BLaER1 treated with 17β-estradiol and CSF1 and Interleukin-3, amounts not matched to agents 10 nM and 100 nM (cell line): Measurements from ENCODE around the gene KHNYN.

Experiments
- H3K27ac ChIP-seq, 11 experiments: shearing (Covaris generic); formaldehyde crosslinking; 2 replicates each; pipeline ENCODE4 v1.8.1; 2022
- H3K27me3 ChIP-seq, 11 experiments: shearing (Covaris generic); formaldehyde crosslinking; 2 replicates each; pipeline ENCODE4 v1.8.1; 2022
- H3K36me3 ChIP-seq, 11 experiments: shearing (Covaris generic); formaldehyde crosslinking; 2 replicates each; pipeline ENCODE4 v1.8.1; 2022
- H3K4me1 ChIP-seq, 10 experiments: shearing (Covaris generic); formaldehyde crosslinking; 2 replicates each; pipeline ENCODE4 v1.8.1; 2022
- H3K4me2 ChIP-seq, 11 experiments: shearing (Covaris generic); formaldehyde crosslinking; 2 replicates each; pipeline ENCODE4 v1.8.1; 2022
- H3K4me3 ChIP-seq, 10 experiments: shearing (Covaris generic); formaldehyde crosslinking; 2 replicates each; pipeline ENCODE4 v1.8.1; 2022
- H3K9ac ChIP-seq, 11 experiments: shearing (Covaris generic); formaldehyde crosslinking; 2 replicates each; pipeline ENCODE4 v1.8.1; 2022
- H3K9me3 ChIP-seq, 11 experiments: shearing (Covaris generic); formaldehyde crosslinking; replicated peaks in 1 of 11; 2 replicates each; pipeline ENCODE4 v1.8.1; 2022
- H4K20me1 ChIP-seq, 11 experiments: shearing (Covaris generic); formaldehyde crosslinking; 2 replicates each; pipeline ENCODE4 v1.8.1; 2022
- Cebpa-rat ChIP-seq, 11 experiments: shearing (Covaris generic); IDR thresholded peaks; 2 replicates each; pipeline ENCODE4 v1.8.1; 2022

Gene KHNYN

DNA sequence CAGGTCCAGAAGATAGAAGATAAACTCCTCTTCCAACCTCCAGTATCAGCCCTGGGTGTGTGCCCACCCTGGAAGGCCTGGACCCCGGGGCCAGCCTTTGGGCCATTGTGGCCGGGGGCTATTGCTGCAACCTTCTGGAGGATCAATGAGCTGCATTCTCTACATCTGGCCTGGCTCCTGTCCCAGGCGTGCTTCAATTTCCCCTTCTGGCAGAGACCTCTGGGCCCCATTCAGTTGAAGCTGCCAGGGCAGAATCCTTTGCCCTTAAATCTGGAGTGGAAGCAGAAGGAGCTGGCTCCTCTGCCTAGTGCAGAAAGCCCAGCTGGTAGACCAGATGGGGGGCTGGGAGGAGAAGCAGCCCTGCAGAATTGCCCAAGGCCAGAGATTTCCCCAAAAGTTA, 21.0 kb upstream of the KHNYN start:
- peak overlapping the region in 10 of 11 experiments; percentile 9 to 88 (median 70); a peak in 19 of 22 replicates for H3K4me2 ChIP-seq
- no peak overlapping the region; a peak in 2 of 20 replicates for H3K4me3 ChIP-seq
- peak overlapping the region in 3 of 11 experiments; percentile 9 to 32 (median 11); a peak in 1 of 22 replicates for H3K9ac ChIP-seq
- no peak for TF ChIP-seq Cebpa-rat (IDR thresholded peaks at IDR 0.05)
- H3K27ac ChIP-seq = peak overlapping the region in 1 of 11 experiments; percentile 5; a peak in 2 of 22 replicates
- peaks cover 0 to 9% (median 0%) of the 10 kb centered on the region in 11 experiments; a peak in 2 of 22 replicates for H4K20me1 ChIP-seq
- H3K9me3 ChIP-seq = no peaks in the 10 kb centered on the region
- peaks cover 0 to 72% (median 55%) of the 10 kb centered on the region in 10 experiments; a peak in 19 of 20 replicates for H3K4me1 ChIP-seq
- H3K27me3 ChIP-seq = no peaks in the 10 kb centered on the region
- peaks cover 0 to 80% (median 32%) of the 10 kb centered on the region in 11 experiments; a peak in 19 of 22 replicates for H3K36me3 ChIP-seq

GRCh38 chr14:24409192-24409591, 20.6 kb upstream of the KHNYN start:
- Histone ChIP-seq H3K4me2 (peak overlapping the region in 9 of 11 experiments; percentile 37 to 88 (median 71); a peak in 18 of 22 replicates), H3K4me1 (peaks cover 0 to 68% (median 53%) of the 10 kb centered on the region in 10 experiments; a peak in 18 of 20 replicates), H3K4me3 (peak overlapping the region in 1 of 10 experiments; percentile 30; a peak in 2 of 20 replicates), H4K20me1 (peaks cover 0 to 9% (median 0%) of the 10 kb centered on the region in 11 experiments; a peak in 2 of 22 replicates), H3K27ac (peak overlapping the region in 1 of 11 experiments; percentile 5; a peak in 1 of 22 replicates), H3K36me3 (peaks cover 0 to 84% (median 36%) of the 10 kb centered on the region in 11 experiments; a peak in 19 of 22 replicates), H3K27me3 (no peaks in the 10 kb centered on the region), H3K9ac (peak overlapping the region in 3 of 11 experiments; percentile 9 to 32 (median 11); a peak in 1 of 22 replicates), H3K9me3 (no peaks in the 10 kb centered on the region)
- TF ChIP-seq Cebpa-rat (IDR thresholded peaks at IDR 0.05) = no peak

DNA sequence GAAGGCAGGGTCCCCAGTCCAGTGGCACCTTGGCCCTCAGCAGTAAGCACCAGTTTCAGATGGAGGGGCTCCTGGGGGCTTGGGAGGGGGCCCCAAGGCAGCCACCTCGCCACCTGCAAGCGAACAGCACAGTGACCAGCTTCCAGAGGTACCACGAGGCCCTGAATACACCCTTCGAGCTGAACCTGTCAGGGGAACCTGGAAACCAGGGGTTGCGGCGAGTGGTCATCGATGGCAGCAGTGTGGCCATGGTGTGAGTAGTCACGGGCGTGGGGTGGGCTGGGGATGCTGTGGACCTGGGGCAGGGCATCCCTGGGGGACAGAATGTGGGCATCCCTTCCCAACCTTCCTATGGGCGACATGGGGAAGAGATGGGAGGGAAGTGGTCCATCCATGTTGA, 19.8 kb upstream of the KHNYN start:
- no peaks in the 10 kb centered on the region for H3K9me3 ChIP-seq
- no peak for TF ChIP-seq Cebpa-rat (IDR thresholded peaks at IDR 0.05)
- H3K27ac ChIP-seq = no peak overlapping the region
- H3K27me3 ChIP-seq = no peaks in the 10 kb centered on the region
- H3K4me3 ChIP-seq = no peak overlapping the region
- peaks cover 0 to 84% (median 43%) of the 10 kb centered on the region in 11 experiments; a peak in 19 of 22 replicates for H3K36me3 ChIP-seq
- peak overlapping the region in 8 of 11 experiments; percentile 44 to 88 (median 74); a peak in 15 of 22 replicates for H3K4me2 ChIP-seq
- H3K4me1 ChIP-seq = peaks cover 0 to 63% (median 49%) of the 10 kb centered on the region in 10 experiments; a peak in 18 of 20 replicates
- H3K9ac ChIP-seq = no peak overlapping the region
- H4K20me1 ChIP-seq = peaks cover 0 to 9% (median 0%) of the 10 kb centered on the region in 11 experiments; a peak in 2 of 22 replicates

- peaks cover 0 to 79% (median 43%) of the 10 kb centered on the region in 11 experiments; a peak in 19 of 22 replicates for H3K36me3 ChIP-seq
- no peak overlapping the region for H3K27ac ChIP-seq
- peaks cover 0 to 9% (median 0%) of the 10 kb centered on the region in 11 experiments; a peak in 2 of 22 replicates for H4K20me1 ChIP-seq
- no peak overlapping the region for H3K4me3 ChIP-seq
- H3K9me3 ChIP-seq = no peaks in the 10 kb centered on the region
- H3K27me3 ChIP-seq = no peaks in the 10 kb centered on the region
- no peak for TF ChIP-seq Cebpa-rat (IDR thresholded peaks at IDR 0.05)
- peaks cover 3 to 70% (median 58%) of the 10 kb centered on the region in 10 experiments; a peak in 19 of 20 replicates for H3K4me1 ChIP-seq
- no peak overlapping the region for H3K9ac ChIP-seq
- peak overlapping the region in 8 of 11 experiments; percentile 21 to 88 (median 60); a peak in 12 of 22 replicates for H3K4me2 ChIP-seq
Observed at GRCh38 chr14:24411443-24412389, 18.0 kb upstream of the KHNYN start.

DNA sequence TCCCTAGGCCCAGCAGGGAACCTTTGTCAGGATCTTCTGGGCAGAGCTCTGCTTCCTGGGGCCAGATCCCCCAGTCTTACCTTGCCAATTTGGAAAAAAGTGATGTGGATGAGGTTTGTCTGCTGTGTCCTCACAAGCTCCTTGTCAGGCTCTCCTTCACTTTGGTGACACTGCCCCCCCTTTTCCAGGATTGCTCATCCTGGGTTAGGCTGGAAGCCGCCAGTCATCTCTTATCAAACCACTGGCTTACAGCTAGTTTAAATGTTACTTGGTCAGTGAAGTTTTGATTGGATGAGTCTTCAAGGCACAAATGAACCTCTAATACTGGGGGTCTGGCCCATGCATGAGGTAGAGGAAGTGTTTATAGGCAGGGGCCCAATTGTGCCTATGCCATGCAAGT, 15.7 kb upstream of the KHNYN start:
- Histone ChIP-seq H4K20me1 (peaks cover 0 to 9% (median 0%) of the 10 kb centered on the region in 11 experiments; a peak in 2 of 22 replicates), H3K9me3 (no peaks in the 10 kb centered on the region), H3K4me2 (no peak overlapping the region), H3K27me3 (no peaks in the 10 kb centered on the region), H3K4me3 (no peak overlapping the region), H3K27ac (no peak overlapping the region), H3K36me3 (peaks cover 0 to 59% (median 31%) of the 10 kb centered on the region in 11 experiments; a peak in 19 of 22 replicates), H3K9ac (no peak overlapping the region), H3K4me1 (peaks cover 10 to 69% (median 54%) of the 10 kb centered on the region in 10 experiments; a peak in 17 of 20 replicates)
- TF ChIP-seq Cebpa-rat (IDR thresholded peaks at IDR 0.05) = no peak

- Histone ChIP-seq H3K4me3 (no peak overlapping the region), H3K9ac (no peak overlapping the region), H3K27ac (no peak overlapping the region), H3K4me2 (no peak overlapping the region), H3K4me1 (peaks cover 10 to 61% (median 46%) of the 10 kb centered on the region in 10 experiments; a peak in 17 of 20 replicates), H3K27me3 (no peaks in the 10 kb centered on the region), H4K20me1 (peaks cover 0 to 4% (median 0%) of the 10 kb centered on the region in 11 experiments; a peak in 2 of 22 replicates), H3K36me3 (peaks cover 0 to 58% (median 31%) of the 10 kb centered on the region in 11 experiments; a peak in 19 of 22 replicates), H3K9me3 (no peaks in the 10 kb centered on the region)
- no peak for TF ChIP-seq Cebpa-rat (IDR thresholded peaks at IDR 0.05)
Observed at GRCh38 chr14:24414732-24415420, 14.9 kb upstream of the KHNYN start.

- Histone ChIP-seq H3K4me2 (peak overlapping the region in 8 of 11 experiments; percentile 71 to 95 (median 82); a peak in 13 of 22 replicates), H3K27ac (0 out of 22 replicates have a peak overlapping the region, but pooled peaks of 2 of the 11 experiments have one; percentile 7 to 47), H3K36me3 (peaks cover 0 to 51% (median 31%) of the 10 kb centered on the region in 11 experiments; a peak in 19 of 22 replicates), H3K4me3 (no peak overlapping the region), H3K27me3 (peaks cover 0 to 7% (median 0%) of the 10 kb centered on the region in 11 experiments; a peak in 1 of 22 replicates), H3K9me3 (no peaks in the 10 kb centered on the region), H3K4me1 (peaks cover 10 to 54% (median 41%) of the 10 kb centered on the region in 10 experiments; a peak in 17 of 20 replicates), H3K9ac (no peak overlapping the region), H4K20me1 (no peaks in the 10 kb centered on the region; a peak in 1 of 22 replicates)
- TF ChIP-seq Cebpa-rat (IDR thresholded peaks at IDR 0.05) = no peak
Observed at GRCh38 chr14:24415421-24416253, 14.1 kb upstream of the KHNYN start.
